IMR-90 (cell line): ENCODE measurements around the gene SERPINA5. TPM values are rescaled to one million over a fixed set of nuclear protein-coding genes. Genes with fewer than 3 reads are reported as not detected.

Source experiments
- ATAC-seq: fragments of 200-7000 bp; cut with Tn5 transposase; 2 replicates; pipeline ENCODE4 v1.9.1; 2020; ENCODE audit warnings: low read depth, mild to moderate bottlenecking, moderate library complexity
- BruUV-seq: library from RNA; stranded (reverse); fragments of 400-500 nt; replicated peaks from 2 replicates; lab custom pipeline; 2021; lab: Mats Ljungman, UMichigan
- CTCF ChIA-PET: fragments of 300-600 bp; formaldehyde crosslinking; extraction: SDS; loops from one replicate; lab custom pipeline; 2021; ENCODE audit warnings: antibody characterized with exemption; lab: Yijun Ruan, JAX
- POLR2A ChIA-PET: fragments of 300-600 bp; sonication (Branson Sonifier 250); formaldehyde crosslinking; loops from one replicate; lab custom pipeline; 2022; ENCODE audit warnings: antibody characterized with exemption; ENCODE audit not compliant: unreplicated experiment; lab: Charles Lee
- DNase-seq: peaks from one replicate; pipeline ENCODE4 v3.0.0; 2013
- H2AFZ ChIP-seq: replicated peaks from 2 replicates; pipeline ENCODE3; 2013; ENCODE audit warnings: low read length, mild to moderate bottlenecking; ENCODE audit not compliant: poor library complexity
- H2AK5ac ChIP-seq: 2 replicates; pipeline ENCODE4 v1.6.1; 2013; ENCODE audit warnings: low read depth, low read length, inconsistent platforms
- H2AK9ac ChIP-seq: replicated peaks from 2 replicates; pipeline ENCODE3; 2013; ENCODE audit warnings: mild to moderate bottlenecking, low read depth, low read length, moderate library complexity; ENCODE audit not compliant: poor library complexity
- H2BK120ac ChIP-seq: 2 replicates; pipeline ENCODE4 v1.6.1; 2013; ENCODE audit warnings: low read depth, low read length, inconsistent platforms
- H2BK15ac ChIP-seq: 3 replicates; pipeline ENCODE4 v1.6.1; 2013; ENCODE audit warnings: low read depth, low read length, inconsistent platforms
- H2BK20ac ChIP-seq: 2 replicates; pipeline ENCODE4 v1.6.1; 2013; ENCODE audit warnings: low read depth, mild to moderate bottlenecking, inconsistent platforms, low read length, moderate library complexity
- H2BK5ac ChIP-seq: 2 replicates; pipeline ENCODE4 v1.6.1; 2013; ENCODE audit warnings: mild to moderate bottlenecking, low read depth, low read length, inconsistent platforms; ENCODE audit not compliant: poor library complexity, severe bottlenecking
- H3K14ac ChIP-seq: replicated peaks from 2 replicates; pipeline ENCODE4 v1.6.1; 2013; ENCODE audit warnings: low read depth, low read length, inconsistent platforms
- H3K18ac ChIP-seq: 2 replicates; pipeline ENCODE4 v1.6.1; 2013; ENCODE audit warnings: low read depth, low read length, control low read depth
- H3K23ac ChIP-seq: 2 replicates; pipeline ENCODE4 v1.6.1; 2013; ENCODE audit warnings: low read depth, low read length, inconsistent platforms
- H3K27ac ChIP-seq: 2 replicates; pipeline ENCODE4 v1.5.1; 2013; ENCODE audit warnings: mild to moderate bottlenecking, control low read depth, low read length; ENCODE audit not compliant: insufficient read depth
- H3K27me3 ChIP-seq: 2 replicates; pipeline ENCODE4 v1.6.1; 2013; ENCODE audit warnings: low read length; ENCODE audit not compliant: control insufficient read depth, insufficient read depth
- H3K36me3 ChIP-seq: 2 replicates; pipeline ENCODE4 v1.6.1; 2013; ENCODE audit warnings: low read length, mixed read lengths; ENCODE audit not compliant: control insufficient read depth, insufficient read depth
- H3K4ac ChIP-seq: 2 replicates; pipeline ENCODE4 v1.6.1; 2013; ENCODE audit warnings: low read depth, low read length, inconsistent platforms
- H3K4me1 ChIP-seq: 2 replicates; pipeline ENCODE4 v1.6.1; 2013; ENCODE audit warnings: low read length, mixed read lengths; ENCODE audit not compliant: control insufficient read depth, insufficient read depth
- H3K4me2 ChIP-seq: 2 replicates; pipeline ENCODE4 v1.6.1; 2013; ENCODE audit warnings: low read depth, mild to moderate bottlenecking, control low read depth, low read length, moderate library complexity
- H3K4me3 ChIP-seq: 2 replicates; pipeline ENCODE4 v1.5.1; 2013; ENCODE audit warnings: low read depth, mild to moderate bottlenecking, control low read depth, low read length, moderate library complexity; ENCODE audit not compliant: insufficient read depth
- H3K56ac ChIP-seq: 2 replicates; pipeline ENCODE4 v1.6.1; 2013; ENCODE audit warnings: low read length, inconsistent platforms; ENCODE audit not compliant: insufficient read depth; ENCODE audit errors: extremely low read depth
- H3K79me1 ChIP-seq, 2 experiments: 2 replicates each; pipeline ENCODE4 v1.6.1; 2013; ENCODE audit warnings: low read length in 2 of 2, inconsistent platforms in 1 of 2, low read depth in 1 of 2
- H3K9ac ChIP-seq: 2 replicates; pipeline ENCODE4 v1.6.1; 2013; ENCODE audit warnings: low read depth, low read length, control low read depth
- H3K9me1 ChIP-seq: 2 replicates; pipeline ENCODE4 v1.6.1; 2013; ENCODE audit warnings: low read length, inconsistent platforms; ENCODE audit not compliant: insufficient read depth
- H3K9me3 ChIP-seq: 2 replicates; pipeline ENCODE4 v1.6.1; 2013; ENCODE audit warnings: low read length; ENCODE audit not compliant: control insufficient read depth, insufficient read depth
- H4K20me1 ChIP-seq: 2 replicates; pipeline ENCODE4 v1.6.1; 2013; ENCODE audit warnings: low read length, inconsistent platforms; ENCODE audit not compliant: insufficient read depth
- H4K5ac ChIP-seq: 2 replicates; pipeline ENCODE4 v1.6.1; 2013; ENCODE audit warnings: mild to moderate bottlenecking, low read depth, low read length, control low read depth
- H4K8ac ChIP-seq, 2 experiments: 2 replicates each; pipeline ENCODE4 v1.6.1; 2013; ENCODE audit warnings: low read depth in 2 of 2, low read length in 2 of 2, control low read depth in 1 of 2, inconsistent platforms in 1 of 2
- H4K91ac ChIP-seq: 2 replicates; pipeline ENCODE4 v1.6.1; 2013; ENCODE audit warnings: low read depth, low read length, inconsistent platforms; ENCODE audit not compliant: insufficient read depth
- CHD1 ChIP-seq: IDR thresholded peaks from 2 replicates; pipeline ENCODE4 v1.6.1; 2012; ENCODE audit warnings: low read depth, low read length, improper control_type of control experiment
- NFE2L2 ChIP-seq: fragments of 150-350 bp; IDR thresholded peaks from 2 replicates; pipeline ENCODE4 v1.6.1; 2016; ENCODE audit warnings: low read depth, mild to moderate bottlenecking, low read length
- RAD21 ChIP-seq: IDR thresholded peaks from 2 replicates; pipeline ENCODE4 v1.6.1; 2012; ENCODE audit warnings: low read length, improper control_type of control experiment
- WGBS, 2 experiments: methylation state at CpG; one replicate each; pipeline versions ENCODE4 v1.1.5 to v1.1.7; 2013; ENCODE audit warnings: missing lambda C conversion rate in 2 of 2; ENCODE audit not compliant: insufficient read length in 1 of 2; ENCODE audit errors: extremely low coverage in 2 of 2; 5-methylcytosine and 5-hydroxymethylcytosine counted together
- dilution Hi-C: fragments of 300-500 bp; cut with HindIII; formaldehyde crosslinking; loops from one replicate; pipeline ENCODE4 v1.14.3; 2018; ENCODE audit warnings: low sequenced_read_pairs; ENCODE audit not compliant: unreplicated experiment
- in situ Hi-C: fragments of 300-500 bp; cut with MboI; formaldehyde crosslinking; loops from 3 replicates; pipeline ENCODE4 v1.14.3; 2019; ENCODE audit warnings: low sequenced_read_pairs, inconsistent platforms, mixed read lengths
- intact Hi-C: fragments of 100-400 bp; cut with micrococcal nuclease; formaldehyde crosslinking; loops from 2 replicates; pipeline ENCODE4 v1.10.0; 2022
- polyA plus RNA-seq, 3 experiments: library from polyadenylated mRNA; depleted of rRNA; stranded (reverse); fragments of >200 nt; gene quantifications; 2 replicates each; pipeline ENCODE4 v1.2.3, GENCODE V29; 2012; ENCODE audit warnings: low replicate concordance in 1 of 3
- total RNA-seq: library from RNA; depleted of rRNA; stranded (reverse); fragments of >200 nt; gene quantifications from 2 replicates; pipeline ENCODE4 v1.2.3, GENCODE V29; 2012
- TF ChIP-seq, protein P1 (sequence below): fragments of 150-350 bp; IDR thresholded peaks from 2 replicates; pipeline ENCODE4 v1.6.1; 2016; ENCODE audit warnings: low read depth, mild to moderate bottlenecking, low read length, moderate library complexity, borderline replicate concordance

The SERPINA5 gene
- total and polyA plus RNA-seq, 2 of the 4 experiments (the other 2 are of a cell fraction): not detected

- H2BK120ac ChIP-seq: no peak overlapping the region
- no peaks in the 10 kb centered on the region for H3K9me1 ChIP-seq
- no peak overlapping the region for H3K27ac ChIP-seq
- dilution Hi-C loops: no loop called here
- no peaks in the 10 kb centered on the region for H3K9me3 ChIP-seq
- H3K14ac ChIP-seq: no peak overlapping the region
- ATAC-seq (no peak), DNase-seq (no peak)
- H2BK20ac ChIP-seq: no peak overlapping the region
- H4K91ac ChIP-seq: no peak overlapping the region
- H2AK9ac ChIP-seq: no peak overlapping the region
- H2AK5ac ChIP-seq: no peak overlapping the region
- H4K5ac ChIP-seq: no peak overlapping the region
- no peak overlapping the region for H2AFZ ChIP-seq
- H3K4ac ChIP-seq: no peak overlapping the region
- H3K23ac ChIP-seq: no peak overlapping the region
- H3K27me3 ChIP-seq: peaks cover 6% of the 10 kb centered on the region
- TF ChIP-seq RAD21 (no peak), CHD1 (no peak), NFE2L2 (no peak)
- TF ChIP-seq, protein P1, sequence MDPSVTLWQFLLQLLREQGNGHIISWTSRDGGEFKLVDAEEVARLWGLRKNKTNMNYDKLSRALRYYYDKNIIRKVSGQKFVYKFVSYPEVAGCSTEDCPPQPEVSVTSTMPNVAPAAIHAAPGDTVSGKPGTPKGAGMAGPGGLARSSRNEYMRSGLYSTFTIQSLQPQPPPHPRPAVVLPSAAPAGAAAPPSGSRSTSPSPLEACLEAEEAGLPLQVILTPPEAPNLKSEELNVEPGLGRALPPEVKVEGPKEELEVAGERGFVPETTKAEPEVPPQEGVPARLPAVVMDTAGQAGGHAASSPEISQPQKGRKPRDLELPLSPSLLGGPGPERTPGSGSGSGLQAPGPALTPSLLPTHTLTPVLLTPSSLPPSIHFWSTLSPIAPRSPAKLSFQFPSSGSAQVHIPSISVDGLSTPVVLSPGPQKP: no peak
- WGBS, 2 experiments: no CpG with 5 or more reads among the region's 6 CpGs
- H3K4me3 ChIP-seq: no peak overlapping the region
- no peak overlapping the region for H4K8ac ChIP-seq
- H3K56ac ChIP-seq: no peak overlapping the region
- no peaks in the 10 kb centered on the region for H3K36me3 ChIP-seq
- no peak overlapping the region for H3K9ac ChIP-seq
- no peak overlapping the region for H2BK5ac ChIP-seq
- intact Hi-C loops: no loop called here
- no TSS peak for BruUV-seq
- POLR2A ChIA-PET: no interaction called here
- H2BK15ac ChIP-seq: no peak overlapping the region
- no peaks in the 10 kb centered on the region for H3K79me1 ChIP-seq
- CTCF ChIA-PET: no interaction called here
- no peaks in the 10 kb centered on the region for H3K4me1 ChIP-seq
- in situ Hi-C loops: no loop called here
- H3K4me2 ChIP-seq: no peak overlapping the region
- no peaks in the 10 kb centered on the region for H4K20me1 ChIP-seq
- H3K18ac ChIP-seq: no peak overlapping the region
Measured at GRCh38 chr14:94633121-94633520, 51.9 kb downstream of the SERPINA5 start.
